ENCODE results near the gene TNRC6B. TPM values are rescaled to one million over a fixed set of nuclear protein-coding genes. Genes with fewer than 3 reads are reported as not detected.
A peak's percentile ranks its signal among the peaks of the same experiment; 100 is the strongest.

The TNRC6B gene
- total RNA-seq, 1 experiment from 2014 or later, result 50.4 TPM

- TF ChIP-seq SMAD4 (CRISPR knock-in tag; IDR thresholded peaks at IDR 0.05) (no peak), GTF2I (CRISPR knock-in tag; conservative IDR thresholded peaks at IDR 0.05) (0 out of 2 replicates have a peak, but pooled peaks have one; percentile 22), GRHL2 (CRISPR knock-in tag; IDR thresholded peaks at IDR 0.05; ENCODE audit: insufficient replicate concordance, severe bottlenecking) (no peak), EMX1 (CRISPR knock-in tag; IDR thresholded peaks at IDR 0.05) (0 out of 2 replicates have a peak, but pooled peaks have one; percentile 38), MXD4 (CRISPR knock-in tag; IDR thresholded peaks at IDR 0.05; ENCODE audit: borderline replicate concordance) (no peak), ATF3 (CRISPR knock-in tag; conservative IDR thresholded peaks at IDR 0.05) (no peak), NFE2L1 (CRISPR knock-in tag; IDR thresholded peaks at IDR 0.05) (peak; percentile 81), MLX (CRISPR knock-in tag; IDR thresholded peaks at IDR 0.05) (no peak), FOXK1 (CRISPR knock-in tag; IDR thresholded peaks at IDR 0.05) (peak; percentile 90), AR (CRISPR knock-in tag; IDR thresholded peaks at IDR 0.05) (no peak), ZMAT4 (CRISPR knock-in tag; IDR thresholded peaks at IDR 0.05) (no peak), ZNF263 (CRISPR knock-in tag; IDR thresholded peaks at IDR 0.05; ENCODE audit: low read depth) (no peak), GABPB1 (CRISPR knock-in tag; IDR thresholded peaks at IDR 0.05) (peak; percentile 75; the same call in 1 of the 2 replicates), ZNF512 (CRISPR knock-in tag; IDR thresholded peaks at IDR 0.05; ENCODE audit: borderline replicate concordance) (no peak), FOXJ3 (CRISPR knock-in tag; IDR thresholded peaks at IDR 0.05; ENCODE audit: borderline replicate concordance) (no peak), ERG (CRISPR knock-in tag; IDR thresholded peaks at IDR 0.05) (no peak), FOXP1 (CRISPR knock-in tag; IDR thresholded peaks at IDR 0.05; ENCODE audit: borderline replicate concordance) (peak; percentile 77), ZSCAN18 (CRISPR knock-in tag; IDR thresholded peaks at IDR 0.05) (no peak), MAX (CRISPR knock-in tag; IDR thresholded peaks at IDR 0.05) (peak; percentile 96), ZNF121 (CRISPR knock-in tag; IDR thresholded peaks at IDR 0.05) (no peak), ZNF138 (CRISPR knock-in tag; conservative IDR thresholded peaks at IDR 0.05) (peak; percentile 89)
Observed at GRCh38 chr22:40346185-40347118, 168.7 kb downstream of the TNRC6B start, which contains the start of gene ADSL (continued).
